ENCODE results near the gene ZNF311. TPM values are rescaled to one million over a fixed set of nuclear protein-coding genes. Genes with fewer than 3 reads are reported as not detected.

Gene ZNF311
- total and polyA plus RNA-seq, 2 of the 13 experiments (the other 11 are each of a cell fraction or from before 2014, with no cell fraction given) = not detected

DNA sequence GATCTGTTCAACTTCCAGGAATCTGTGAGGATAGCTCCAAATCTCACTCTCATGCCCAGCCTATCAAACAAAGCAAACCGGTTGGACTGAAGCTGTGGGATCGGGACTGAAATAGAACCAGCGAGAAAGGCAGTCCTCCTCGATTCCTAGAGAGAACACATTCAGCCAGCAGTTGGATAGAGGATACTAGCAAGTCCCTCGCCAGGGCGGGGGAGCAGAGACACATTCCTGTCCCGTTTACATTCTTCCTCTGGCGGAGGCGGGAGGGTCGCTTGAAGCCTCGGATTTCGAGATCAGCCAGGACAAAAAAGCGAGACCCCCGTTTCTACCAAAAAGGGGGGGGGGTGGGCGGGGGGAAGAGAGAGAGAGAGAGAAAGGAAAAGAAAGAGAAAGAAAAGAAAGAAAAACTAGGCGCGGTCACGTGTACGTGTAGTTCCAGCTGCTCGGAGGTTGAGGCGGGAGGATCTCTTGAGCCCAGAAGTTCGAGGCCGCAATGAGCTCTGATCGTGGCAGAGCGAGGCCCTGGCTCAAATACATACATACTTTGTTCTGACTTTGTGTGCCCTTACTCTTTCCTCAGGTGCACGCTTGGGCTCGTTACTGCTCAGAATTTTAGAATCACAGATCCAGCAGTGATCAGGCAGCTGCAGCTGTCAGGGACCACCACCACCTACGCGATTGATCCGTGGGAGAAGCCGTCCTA, 19.5 kb downstream of the ZNF311 start (continued):
- TF ChIP-seq ZNF788 (CRISPR knock-in tag; IDR thresholded peaks at IDR 0.05; ENCODE audit: borderline replicate concordance) = peak; percentile 70; the same call in 1 of the 2 replicates
- TF ChIP-seq, protein P1, sequence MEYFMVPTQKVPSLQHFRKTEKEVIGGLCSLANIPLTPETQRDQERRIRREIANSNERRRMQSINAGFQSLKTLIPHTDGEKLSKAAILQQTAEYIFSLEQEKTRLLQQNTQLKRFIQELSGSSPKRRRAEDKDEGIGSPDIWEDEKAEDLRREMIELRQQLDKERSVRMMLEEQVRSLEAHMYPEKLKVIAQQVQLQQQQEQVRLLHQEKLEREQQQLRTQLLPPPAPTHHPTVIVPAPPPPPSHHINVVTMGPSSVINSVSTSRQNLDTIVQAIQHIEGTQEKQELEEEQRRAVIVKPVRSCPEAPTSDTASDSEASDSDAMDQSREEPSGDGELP (IDR thresholded peaks at IDR 0.05; ENCODE audit: borderline replicate concordance, low read depth) = no peak; the same call in 1 of the 2 replicates
- TF ChIP-seq ZNF749 (CRISPR knock-in tag; IDR thresholded peaks at IDR 0.05; ENCODE audit: borderline replicate concordance) = peak; percentile 60; the same call in 1 of the 2 replicates
- TF ChIP-seq, protein P2, sequence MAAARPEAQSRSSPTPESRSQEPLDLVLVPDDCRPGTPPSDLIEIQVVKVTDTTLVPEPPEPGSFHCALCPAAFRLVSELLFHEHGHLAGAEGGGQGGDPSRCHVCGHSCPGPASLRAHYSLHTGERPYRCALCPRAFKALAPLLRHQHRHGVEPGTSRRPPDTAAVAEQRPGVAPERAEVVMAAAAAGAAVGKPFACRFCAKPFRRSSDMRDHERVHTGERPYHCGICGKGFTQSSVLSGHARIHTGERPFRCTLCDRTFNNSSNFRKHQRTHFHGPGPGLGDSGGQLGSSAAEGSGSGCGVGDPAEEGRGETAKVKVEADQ (CRISPR knock-in tag; IDR thresholded peaks at IDR 0.05; ENCODE audit: borderline replicate concordance) = peak; percentile 70; the same call in 1 of the 2 replicates
- TF ChIP-seq IRF2 (CRISPR knock-in tag; IDR thresholded peaks at IDR 0.05) = peak; percentile 93
- TF ChIP-seq ZNF543 (CRISPR knock-in tag; IDR thresholded peaks at IDR 0.05) = 0 out of 2 replicates have a peak, but pooled peaks have one; percentile 73
- TF ChIP-seq, protein P3, sequence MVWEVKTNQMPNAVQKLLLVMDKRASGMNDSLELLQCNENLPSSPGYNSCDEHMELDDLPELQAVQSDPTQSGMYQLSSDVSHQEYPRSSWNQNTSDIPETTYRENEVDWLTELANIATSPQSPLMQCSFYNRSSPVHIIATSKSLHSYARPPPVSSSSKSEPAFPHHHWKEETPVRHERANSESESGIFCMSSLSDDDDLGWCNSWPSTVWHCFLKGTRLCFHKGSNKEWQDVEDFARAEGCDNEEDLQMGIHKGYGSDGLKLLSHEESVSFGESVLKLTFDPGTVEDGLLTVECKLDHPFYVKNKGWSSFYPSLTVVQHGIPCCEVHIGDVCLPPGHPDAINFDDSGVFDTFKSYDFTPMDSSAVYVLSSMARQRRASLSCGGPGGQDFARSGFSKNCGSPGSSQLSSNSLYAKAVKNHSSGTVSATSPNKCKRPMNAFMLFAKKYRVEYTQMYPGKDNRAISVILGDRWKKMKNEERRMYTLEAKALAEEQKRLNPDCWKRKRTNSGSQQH (CRISPR knock-in tag; IDR thresholded peaks at IDR 0.05; ENCODE audit: low read depth) = peak; percentile 73; the same call in 1 of the 2 replicates
- TF ChIP-seq, protein P4, sequence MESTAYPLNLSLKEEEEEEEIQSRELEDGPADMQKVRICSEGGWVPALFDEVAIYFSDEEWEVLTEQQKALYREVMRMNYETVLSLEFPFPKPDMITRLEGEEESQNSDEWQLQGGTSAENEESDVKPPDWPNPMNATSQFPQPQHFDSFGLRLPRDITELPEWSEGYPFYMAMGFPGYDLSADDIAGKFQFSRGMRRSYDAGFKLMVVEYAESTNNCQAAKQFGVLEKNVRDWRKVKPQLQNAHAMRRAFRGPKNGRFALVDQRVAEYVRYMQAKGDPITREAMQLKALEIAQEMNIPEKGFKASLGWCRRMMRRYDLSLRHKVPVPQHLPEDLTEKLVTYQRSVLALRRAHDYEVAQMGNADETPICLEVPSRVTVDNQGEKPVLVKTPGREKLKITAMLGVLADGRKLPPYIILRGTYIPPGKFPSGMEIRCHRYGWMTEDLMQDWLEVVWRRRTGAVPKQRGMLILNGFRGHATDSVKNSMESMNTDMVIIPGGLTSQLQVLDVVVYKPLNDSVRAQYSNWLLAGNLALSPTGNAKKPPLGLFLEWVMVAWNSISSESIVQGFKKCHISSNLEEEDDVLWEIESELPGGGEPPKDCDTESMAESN (CRISPR knock-in tag; conservative IDR thresholded peaks at IDR 0.05) = 0 out of 2 replicates have a peak, but pooled peaks have one; percentile 48
- TF ChIP-seq MIER2 (CRISPR knock-in tag; IDR thresholded peaks at IDR 0.05) = peak; percentile 80
- peak; percentile 86 for TF ChIP-seq GATAD2A (CRISPR knock-in tag; IDR thresholded peaks at IDR 0.05)
- peak; percentile 61 for TF ChIP-seq MXD4 (CRISPR knock-in tag; IDR thresholded peaks at IDR 0.05)
- TF ChIP-seq TGIF2 (CRISPR knock-in tag; IDR thresholded peaks at IDR 0.05) = peak; percentile 58; the same call in 1 of the 2 replicates
- peak; percentile 65 for TF ChIP-seq CEBPG (CRISPR knock-in tag; IDR thresholded peaks at IDR 0.05)
- TF ChIP-seq ATF7 (IDR thresholded peaks at IDR 0.05) = no peak
- TF ChIP-seq ATF7 (CRISPR knock-in tag; IDR thresholded peaks at IDR 0.05) = no peak
- TF ChIP-seq ZNF12 (CRISPR knock-in tag; IDR thresholded peaks at IDR 0.05) = 0 out of 2 replicates have a peak, but pooled peaks have one; percentile 41
- TF ChIP-seq, protein P5, sequence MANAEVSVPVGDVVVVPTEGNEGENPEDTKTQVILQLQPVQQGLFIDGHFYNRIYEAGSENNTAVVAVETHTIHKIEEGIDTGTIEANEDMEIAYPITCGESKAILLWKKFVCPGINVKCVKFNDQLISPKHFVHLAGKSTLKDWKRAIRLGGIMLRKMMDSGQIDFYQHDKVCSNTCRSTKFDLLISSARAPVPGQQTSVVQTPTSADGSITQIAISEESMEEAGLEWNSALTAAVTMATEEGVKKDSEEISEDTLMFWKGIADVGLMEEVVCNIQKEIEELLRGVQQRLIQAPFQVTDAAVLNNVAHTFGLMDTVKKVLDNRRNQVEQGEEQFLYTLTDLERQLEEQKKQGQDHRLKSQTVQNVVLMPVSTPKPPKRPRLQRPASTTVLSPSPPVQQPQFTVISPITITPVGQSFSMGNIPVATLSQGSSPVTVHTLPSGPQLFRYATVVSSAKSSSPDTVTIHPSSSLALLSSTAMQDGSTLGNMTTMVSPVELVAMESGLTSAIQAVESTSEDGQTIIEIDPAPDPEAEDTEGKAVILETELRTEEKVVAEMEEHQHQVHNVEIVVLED (CRISPR knock-in tag; IDR thresholded peaks at IDR 0.05; ENCODE audit: borderline replicate concordance) = peak; percentile 49; the same call in 1 of the 2 replicates
- TF ChIP-seq YY1 (IDR thresholded peaks at IDR 0.05; ENCODE audit: insufficient read depth, insufficient replicate concordance, low read depth, low read length) = peak; percentile 42
- TF ChIP-seq HOXA9 (CRISPR knock-in tag; IDR thresholded peaks at IDR 0.05; ENCODE audit: borderline replicate concordance) = no peak
- TF ChIP-seq ZNF296 (CRISPR knock-in tag; conservative IDR thresholded peaks at IDR 0.05) = no peak; the same call in 1 of the 2 replicates
- 0 out of 2 replicates have a peak, but pooled peaks have one; percentile 11 for TF ChIP-seq ZNF121 (CRISPR knock-in tag; IDR thresholded peaks at IDR 0.05)
- peak; percentile 62; the same call in 1 of the 2 replicates for TF ChIP-seq ARNTL (CRISPR knock-in tag; IDR thresholded peaks at IDR 0.05)
- no peak for TF ChIP-seq NFE2L2 (IDR thresholded peaks at IDR 0.05; ENCODE audit: low read length)
- no peak for TF ChIP-seq SKI (IDR thresholded peaks at IDR 0.05; ENCODE audit: partially characterized antibody)
- TF ChIP-seq HHEX (CRISPR knock-in tag; IDR thresholded peaks at IDR 0.05) = peak; percentile 37; the same call in 1 of the 2 replicates
